Neural cell (in vitro differentiated cells): ENCODE results near the gene CYP4B1. TPM values are rescaled to one million over a fixed set of nuclear protein-coding genes. Genes with fewer than 3 reads are reported as not detected.
"Not testable (repeated sequence)": the region's sequence is repeated elsewhere in the genome, so short reads cannot be mapped to it uniquely, and the experiment has no call there.

ENCODE experiments used
- H2AFZ ChIP-seq: fragments of 200-600, 300-800 bp; sonication (generic), shearing (Covaris generic); 2 replicates; pipeline ENCODE4 v1.6.0; 2014; ENCODE audit warnings: low read depth, mild to moderate bottlenecking, antibody characterized with exemption, low read length, moderate library complexity
- H3F3A ChIP-seq: fragments of 200-600 bp; shearing (Covaris generic); 2 replicates; pipeline ENCODE4 v1.6.1; 2016; ENCODE audit warnings: mild to moderate bottlenecking, moderate library complexity, mixed read lengths, antibody characterized with exemption, low read length; ENCODE audit not compliant: insufficient read depth, poor library complexity, severe bottlenecking
- H3K27ac ChIP-seq: fragments of 200-600, 300-800 bp; sonication (generic), shearing (Covaris generic); 2 replicates; pipeline ENCODE4 v1.5.1; 2014; ENCODE audit warnings: mild to moderate bottlenecking, low read length, moderate library complexity
- H3K27me3 ChIP-seq: fragments of 300-800, 200-600 bp; sonication (generic), shearing (Covaris generic); 2 replicates; pipeline ENCODE4 v1.6.0; 2014; ENCODE audit warnings: mild to moderate bottlenecking, low read depth, low read length, moderate library complexity; ENCODE audit not compliant: insufficient read depth
- H3K36me3 ChIP-seq: fragments of 300-800, 200-600 bp; sonication (generic), shearing (Covaris generic); 2 replicates; pipeline ENCODE4 v1.5.1; 2014; ENCODE audit warnings: mild to moderate bottlenecking, antibody characterized with exemption, low read length, moderate library complexity; ENCODE audit not compliant: insufficient read depth
- H3K4me2 ChIP-seq: fragments of 300-800, 200-600 bp; sonication (generic), shearing (Covaris generic); 2 replicates; pipeline ENCODE4 v1.6.0; 2014; ENCODE audit warnings: mild to moderate bottlenecking, low read length
- H3K4me3 ChIP-seq: fragments of 300-800, 200-600 bp; sonication (generic), shearing (Covaris generic); 2 replicates; pipeline ENCODE4 v1.5.1; 2014; ENCODE audit warnings: mild to moderate bottlenecking, low read length, moderate library complexity
- H3K79me2 ChIP-seq: fragments of 200-600 bp; shearing (Covaris generic); replicated peaks from 2 replicates; pipeline ENCODE4 v1.6.0; 2014; ENCODE audit warnings: mild to moderate bottlenecking, low read length, moderate library complexity; ENCODE audit not compliant: insufficient read depth
- H3K9ac ChIP-seq: fragments of 300-800, 200-600 bp; sonication (generic), shearing (Covaris generic); 2 replicates; pipeline ENCODE4 v1.6.1; 2016; ENCODE audit warnings: mild to moderate bottlenecking, low read length, mixed read lengths
- H3K9me2 ChIP-seq: fragments of 200-600 bp; shearing (Covaris generic); 2 replicates; pipeline ENCODE4 v1.6.1; 2016; ENCODE audit warnings: mild to moderate bottlenecking, low read length, mixed read lengths; ENCODE audit not compliant: insufficient read depth
- H3K9me3 ChIP-seq: fragments of 200-600, 300-800 bp; sonication (generic), shearing (Covaris generic); 2 replicates; pipeline ENCODE4 v1.6.1; 2016; ENCODE audit warnings: mild to moderate bottlenecking, mixed run types, low read length, moderate library complexity, mixed read lengths
- H4K20me1 ChIP-seq: fragments of 200-600 bp; shearing (Covaris generic); 2 replicates; pipeline ENCODE4 v1.6.1; 2016; ENCODE audit warnings: mild to moderate bottlenecking, mixed run types; ENCODE audit not compliant: insufficient read depth
- CTCF ChIP-seq: fragments of 450-650 bp; IDR thresholded peaks from 2 replicates; pipeline ENCODE4 v1.5.1; 2014; ENCODE audit warnings: antibody characterized with exemption, mild to moderate bottlenecking, moderate library complexity; ENCODE audit not compliant: poor library complexity, severe bottlenecking
- EP300 ChIP-seq: fragments of 450-650 bp; conservative IDR thresholded peaks from 2 replicates; pipeline ENCODE4 v1.6.1; 2014; ENCODE audit warnings: antibody characterized with exemption, mild to moderate bottlenecking, moderate library complexity; ENCODE audit not compliant: poor library complexity, severe bottlenecking
- EZH2 ChIP-seq: fragments of 200-600, 300-800 bp; shearing (Covaris generic), sonication (generic); IDR thresholded peaks from 2 replicates; pipeline ENCODE4 v1.6.1; 2014; ENCODE audit warnings: antibody characterized with exemption, low read length, borderline replicate concordance, mild to moderate bottlenecking; ENCODE audit not compliant: insufficient read depth, poor library complexity, severe bottlenecking
- MXI1 ChIP-seq: fragments of 450-650 bp; conservative IDR thresholded peaks from 2 replicates; pipeline ENCODE4 v1.6.1; 2014; ENCODE audit warnings: antibody characterized with exemption, mild to moderate bottlenecking; ENCODE audit not compliant: poor library complexity, severe bottlenecking
- POLR2AphosphoS5 ChIP-seq: IDR thresholded peaks from 2 replicates; pipeline ENCODE4 v1.6.1; 2012
- polyA plus RNA-seq: library from polyadenylated mRNA; depleted of rRNA; stranded (reverse); fragments of >200 nt; gene quantifications from 2 replicates; pipeline ENCODE4 v1.2.3, GENCODE V29; 2014

Gene CYP4B1
- polyA plus RNA-seq, 1 donor from 2014 or later, result not detected

- Histone ChIP-seq H3K9ac (no peak overlapping the region), H3F3A (no peaks in the 10 kb centered on the region), H3K9me3 (no peaks in the 10 kb centered on the region), H2AFZ (no peak overlapping the region), H3K4me2 (no peak overlapping the region), H4K20me1 (no peaks in the 10 kb centered on the region), H3K27ac (no peak overlapping the region), H3K79me2 (no peaks in the 10 kb centered on the region), H3K4me3 (no peak overlapping the region), H3K9me2 (no peaks in the 10 kb centered on the region), H3K36me3 (no peaks in the 10 kb centered on the region), H3K27me3 (no peaks in the 10 kb centered on the region)
- TF ChIP-seq EP300 (no peak), MXI1 (no peak), POLR2AphosphoS5 (no peak), CTCF (no peak)
These were observed 14.2 kb upstream of the CYP4B1 start for GRCh38 chr1:46784666-46785065.

GRCh38 chr1:46788634-46789033 is 10.2 kb upstream of the CYP4B1 start:
- not testable (repeated sequence) for H3K4me3 ChIP-seq, H3K9ac ChIP-seq, H4K20me1 ChIP-seq, H3K36me3 ChIP-seq, H3K9me3 ChIP-seq, H3K27me3 ChIP-seq, H2AFZ ChIP-seq, H3K9me2 ChIP-seq, H3K4me2 ChIP-seq, H3K27ac ChIP-seq, H3F3A ChIP-seq, H3K79me2 ChIP-seq

DNA sequence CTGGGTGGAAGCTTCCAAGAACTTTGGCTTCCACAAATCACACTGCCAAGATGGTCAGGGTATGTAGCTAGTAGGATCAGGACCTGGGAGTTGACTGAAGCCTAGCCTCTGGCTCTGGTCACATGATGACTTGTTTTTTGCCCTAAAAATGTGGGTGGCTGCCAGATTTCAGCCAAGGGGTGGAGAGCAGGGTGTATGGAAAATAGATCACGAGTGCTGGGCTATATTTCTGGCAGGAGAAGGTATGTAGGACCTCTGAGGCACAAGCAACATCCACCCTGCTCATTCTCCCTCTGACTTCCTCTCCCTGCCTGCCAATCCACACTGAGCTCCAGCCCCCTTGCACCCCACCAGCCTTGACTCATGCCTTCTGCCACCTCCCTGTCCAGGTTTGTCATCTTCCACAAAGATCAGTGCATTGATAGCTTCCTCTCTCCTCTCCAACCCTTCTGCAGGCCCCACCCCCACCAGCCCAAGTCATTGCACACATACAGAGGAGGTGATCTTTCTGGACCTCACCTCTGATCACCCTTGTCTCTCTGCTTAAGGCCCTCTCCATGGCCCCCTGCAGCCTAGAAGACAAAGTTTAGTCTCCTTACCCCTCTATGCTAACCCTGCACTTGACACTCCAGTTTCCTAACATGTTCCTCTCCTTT is 8.3 kb upstream of the CYP4B1 start:
- no peaks in the 10 kb centered on the region for H3K9me2 ChIP-seq
- no peaks in the 10 kb centered on the region for H4K20me1 ChIP-seq
- no peaks in the 10 kb centered on the region for H3F3A ChIP-seq
- no peak overlapping the region for H2AFZ ChIP-seq
- no peak overlapping the region for H3K4me2 ChIP-seq
- H3K27me3 ChIP-seq, result no peaks in the 10 kb centered on the region
- no peak overlapping the region for H3K9ac ChIP-seq
- H3K27ac ChIP-seq, result no peak overlapping the region
- H3K36me3 ChIP-seq, result no peaks in the 10 kb centered on the region
- no peaks in the 10 kb centered on the region for H3K9me3 ChIP-seq
- H3K79me2 ChIP-seq, result no peaks in the 10 kb centered on the region
- no peak overlapping the region for H3K4me3 ChIP-seq
- no peak for TF ChIP-seq CTCF
- TF ChIP-seq EZH2, result no peak
- TF ChIP-seq MXI1, result no peak
